Tibial nerve (tissue), 4 donors: ENCODE results near the gene DCAF11. TPM values are rescaled to one million over a fixed set of nuclear protein-coding genes. Genes with fewer than 3 reads are reported as not detected.

ENCODE experiments used
- DNase-seq, 2 donors: peaks; one replicate each; pipeline ENCODE4 v3.0.0-alpha.2; 2019; ENCODE audit warnings: low spot score in 2 of 2
- H3K27ac ChIP-seq, 4 donors: fragments of 200-600 bp; sonication (generic) in 3 of 4; one replicate each; pipeline ENCODE4 v1.5.1; 2017 to 2019; ENCODE audit warnings: mild to moderate bottlenecking in 1 of 4
- H3K27me3 ChIP-seq, 2 donors: fragments of 200-600 bp; sonication (generic) in 1 of 2; one replicate each; pipeline versions ENCODE4 v1.5.1 to v1.6.0; 2017 to 2019
- H3K36me3 ChIP-seq, 3 donors: fragments of 200-600 bp; sonication (generic); one replicate each; pipeline ENCODE4 v1.5.1; 2018 to 2019
- H3K4me1 ChIP-seq, 4 donors: fragments of 200-600 bp; sonication (generic) in 3 of 4; one replicate each; pipeline ENCODE4 v1.5.1; 2017 to 2019
- H3K4me3 ChIP-seq, 4 donors: fragments of 200-600 bp; sonication (generic) in 3 of 4; one replicate each; pipeline ENCODE4 v1.5.1; 2017 to 2019; ENCODE audit warnings: mild to moderate bottlenecking in 1 of 4, moderate library complexity in 1 of 4
- H3K9me3 ChIP-seq, 4 donors: fragments of 200-600 bp; sonication (generic) in 3 of 4; one replicate each; pipeline ENCODE4 v1.5.1; 2017 to 2019
- CTCF ChIP-seq, 5 experiments: fragments of 200-600 bp in 3 of 5; fragments of 450-650 bp in 2 of 5; sonication (generic) in 3 of 5; IDR thresholded peaks; one replicate each; pipeline ENCODE4 v1.5.1; 2016 to 2019; ENCODE audit warnings: antibody characterized with exemption in 5 of 5, mild to moderate bottlenecking in 3 of 5, moderate library complexity in 2 of 5
- EP300 ChIP-seq, 2 donors: sonication (generic); formaldehyde crosslinking; IDR thresholded peaks; one replicate each; pipeline ENCODE4 v1.6.1; 2017; ENCODE audit warnings: antibody characterized with exemption in 2 of 2, mild to moderate bottlenecking in 1 of 2
- POLR2A ChIP-seq, 2 donors: fragments of 450-650 bp; IDR thresholded peaks; one replicate each; pipeline ENCODE4 v1.6.1; 2017; ENCODE audit warnings: antibody characterized with exemption in 2 of 2, mild to moderate bottlenecking in 2 of 2, moderate library complexity in 2 of 2
- WGBS, 2 donors: methylation state at CpG; one replicate each; pipeline ENCODE4 v1.1.5; 2018; 5-methylcytosine and 5-hydroxymethylcytosine counted together
- total RNA-seq, 4 donors: library from RNA; depleted of rRNA; stranded (reverse); fragments of >200 nt; gene quantifications; one replicate each; pipeline ENCODE4 v1.1.0, GENCODE V29; 2016

The DCAF11 gene
- total RNA-seq, 4 donors from 2014 or later, result 68.9 to 126 (median 98.9) TPM

- Histone ChIP-seq H3K36me3 (no peaks in the 10 kb centered on the region), H3K9me3 (no peaks in the 10 kb centered on the region), H3K27me3 (peaks cover 0 to 38% of the 10 kb centered on the region in 2 donors), H3K27ac (no peak overlapping the region), H3K4me3 (no peak overlapping the region), H3K4me1 (peaks cover 0 to 14% (median 3%) of the 10 kb centered on the region in 4 donors)
- TF ChIP-seq CTCF (IDR thresholded peaks at IDR 0.05) (no peak), POLR2A (IDR thresholded peaks at IDR 0.05) (no peak), EP300 (IDR thresholded peaks at IDR 0.05) (no peak)
- 79 to 95% methylated on average over 5 of the region's 5 CpGs for WGBS, 2 donors
- no peak for DNase-seq
Measured at GRCh38 chr14:24082411-24083080, 32.0 kb upstream of the DCAF11 start.

GRCh38 chr14:24083462-24083861 lies 31.1 kb upstream of the DCAF11 start:
- peaks cover 0 to 32% of the 10 kb centered on the region in 2 donors for H3K27me3 ChIP-seq
- peaks cover 0 to 14% (median 3%) of the 10 kb centered on the region in 4 donors for H3K4me1 ChIP-seq
- no peaks in the 10 kb centered on the region for H3K9me3 ChIP-seq
- no peak for DNase-seq
- 87% methylated on average over 3 of the region's 3 CpGs for WGBS, 2 donors
- TF ChIP-seq CTCF (IDR thresholded peaks at IDR 0.05), result no peak
- no peak for TF ChIP-seq POLR2A (IDR thresholded peaks at IDR 0.05)
- no peak for TF ChIP-seq EP300 (IDR thresholded peaks at IDR 0.05)
- no peak overlapping the region for H3K4me3 ChIP-seq
- H3K27ac ChIP-seq, result no peak overlapping the region
- H3K36me3 ChIP-seq, result no peaks in the 10 kb centered on the region

GRCh38 chr14:24084440-24084839 lies 30.1 kb upstream of the DCAF11 start:
- H3K4me1 ChIP-seq, result peaks cover 0 to 14% (median 3%) of the 10 kb centered on the region in 4 donors
- no peak overlapping the region for H3K27ac ChIP-seq
- H3K4me3 ChIP-seq, result no peak overlapping the region
- H3K27me3 ChIP-seq, result peaks cover 0 to 22% of the 10 kb centered on the region in 2 donors
- WGBS, 2 donors, result 75 to 84% methylated on average over 2 of the region's 2 CpGs
- DNase-seq, result no peak
- H3K36me3 ChIP-seq, result no peaks in the 10 kb centered on the region
- TF ChIP-seq CTCF (IDR thresholded peaks at IDR 0.05) (no peak), POLR2A (IDR thresholded peaks at IDR 0.05) (no peak), EP300 (IDR thresholded peaks at IDR 0.05) (no peak)
- no peaks in the 10 kb centered on the region for H3K9me3 ChIP-seq

GRCh38 chr14:24085215-24085614 lies 29.4 kb upstream of the DCAF11 start:
- H3K4me3 ChIP-seq, result no peak overlapping the region
- WGBS, 2 donors, result 86 to 94% methylated on average over 3 of the region's 3 CpGs

More at GRCh38 chr14:24085215-24085614, 29.4 kb upstream of the DCAF11 start:
- Histone ChIP-seq H3K9me3 (no peaks in the 10 kb centered on the region), H3K27ac (no peak overlapping the region), H3K27me3 (peaks cover 0 to 15% of the 10 kb centered on the region in 2 donors), H3K36me3 (no peaks in the 10 kb centered on the region), H3K4me1 (peaks cover 0 to 14% (median 3%) of the 10 kb centered on the region in 4 donors)
- TF ChIP-seq POLR2A (IDR thresholded peaks at IDR 0.05) (no peak), EP300 (IDR thresholded peaks at IDR 0.05) (no peak), CTCF (IDR thresholded peaks at IDR 0.05) (no peak)
- DNase-seq, result no peak
